ENCODE data around the gene COL18A1.
"Not testable (repeated sequence)": the region's sequence is repeated elsewhere in the genome, so short reads cannot be mapped to it uniquely, and the experiment has no call there.

COL18A1 gene

DNA sequence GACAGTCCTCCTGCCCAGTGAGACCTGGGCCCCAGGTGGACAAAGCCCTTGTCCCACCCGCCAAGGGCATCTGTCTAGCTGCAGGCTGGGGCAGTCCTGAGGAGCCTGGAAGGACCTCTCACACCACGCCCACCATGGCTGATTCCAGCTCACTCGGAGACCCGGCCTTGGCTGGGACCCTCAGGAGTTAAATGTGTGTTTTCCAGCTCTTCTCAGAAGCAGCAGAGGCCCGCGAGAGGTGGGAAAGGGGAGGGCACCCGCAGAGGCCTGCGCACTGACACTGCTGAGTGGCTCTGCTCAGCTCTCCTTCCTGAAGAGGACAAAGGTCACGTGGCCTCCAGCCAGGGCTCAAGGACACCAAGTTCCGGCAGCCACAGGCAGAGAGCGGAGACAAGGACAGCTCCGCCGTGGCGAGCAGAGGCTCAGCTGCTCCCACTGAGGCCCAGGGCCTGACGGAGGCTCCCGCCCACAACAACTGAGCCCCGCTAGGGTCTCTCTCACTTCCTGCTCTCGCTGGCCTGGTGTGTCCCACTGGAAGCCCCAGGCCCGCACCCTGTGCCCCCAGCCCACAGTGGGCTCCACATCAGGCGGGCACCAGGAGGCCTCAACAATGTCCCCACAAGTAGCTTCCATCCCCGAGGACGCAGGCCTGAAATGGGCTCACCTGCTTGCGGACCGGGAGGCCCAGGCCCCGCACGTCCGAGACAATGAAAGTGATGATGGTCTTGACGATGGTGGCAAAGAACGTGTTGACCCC, 120.4 kb downstream of the COL18A1 start:
- DNase-seq: no peak

DNA sequence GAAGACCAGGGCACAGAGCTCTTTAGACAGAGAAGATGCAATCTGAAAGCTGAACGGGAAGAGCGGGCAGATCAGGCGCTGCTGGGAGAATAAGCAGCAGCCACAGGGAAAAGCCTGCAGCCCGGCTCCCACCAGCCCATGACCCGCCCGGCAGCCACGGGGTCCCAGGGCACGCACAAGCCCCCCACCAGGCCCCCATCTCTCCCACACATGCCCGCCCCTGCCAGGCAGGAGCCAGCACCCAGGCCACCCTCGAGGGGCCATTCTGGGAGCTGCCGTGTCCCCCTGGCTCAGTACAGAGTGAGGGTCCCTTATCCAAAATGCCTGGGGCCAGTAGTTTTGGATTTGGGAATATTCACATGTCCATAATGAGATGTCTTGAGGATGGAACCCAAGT, 120.9 kb downstream of the COL18A1 start:
- DNase-seq: no peak

DNA sequence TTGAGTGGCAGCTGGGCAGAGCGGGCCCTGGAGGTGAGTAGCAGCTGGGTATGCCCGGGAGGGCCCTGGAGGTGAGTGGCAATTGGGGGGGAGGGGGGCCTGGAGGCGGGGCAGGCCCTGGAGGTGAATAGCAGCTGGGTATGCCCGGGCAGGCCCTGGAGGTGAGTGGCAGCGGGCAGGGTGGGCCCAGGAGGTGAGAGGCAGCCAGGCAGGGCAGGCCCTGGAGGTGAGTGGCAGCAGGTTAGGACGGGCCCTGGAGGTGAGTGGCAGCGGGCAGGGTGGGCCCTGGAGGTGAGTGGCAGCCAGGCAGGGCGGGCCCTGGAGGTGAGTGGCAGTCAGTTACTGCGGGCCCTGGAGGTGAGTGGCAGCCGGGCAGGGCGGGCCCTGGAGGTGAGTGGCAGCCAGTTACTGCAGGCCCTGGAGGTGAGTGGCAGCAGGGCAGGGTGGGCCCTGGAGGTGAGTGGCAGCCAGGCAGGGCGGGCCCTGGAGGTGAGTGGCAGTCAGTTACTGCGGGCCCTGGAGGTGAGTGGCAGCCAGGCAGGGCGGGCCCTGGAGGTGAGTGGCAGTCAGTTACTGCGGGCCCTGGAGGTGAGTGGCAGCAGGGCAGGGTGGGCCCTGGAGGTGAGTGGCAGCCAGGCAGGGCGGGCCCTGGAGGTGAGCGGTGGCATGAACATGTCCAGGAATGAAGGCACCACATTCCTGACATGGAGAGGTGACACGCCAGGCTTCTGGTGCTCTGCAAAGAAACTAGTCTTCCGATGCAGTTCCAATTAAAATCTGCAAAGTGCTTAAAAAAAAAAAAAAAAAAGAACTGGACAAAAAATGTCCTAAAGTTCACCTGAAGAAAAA, 122.4 kb downstream of the COL18A1 start:
- not testable (repeated sequence) for DNase-seq

DNA sequence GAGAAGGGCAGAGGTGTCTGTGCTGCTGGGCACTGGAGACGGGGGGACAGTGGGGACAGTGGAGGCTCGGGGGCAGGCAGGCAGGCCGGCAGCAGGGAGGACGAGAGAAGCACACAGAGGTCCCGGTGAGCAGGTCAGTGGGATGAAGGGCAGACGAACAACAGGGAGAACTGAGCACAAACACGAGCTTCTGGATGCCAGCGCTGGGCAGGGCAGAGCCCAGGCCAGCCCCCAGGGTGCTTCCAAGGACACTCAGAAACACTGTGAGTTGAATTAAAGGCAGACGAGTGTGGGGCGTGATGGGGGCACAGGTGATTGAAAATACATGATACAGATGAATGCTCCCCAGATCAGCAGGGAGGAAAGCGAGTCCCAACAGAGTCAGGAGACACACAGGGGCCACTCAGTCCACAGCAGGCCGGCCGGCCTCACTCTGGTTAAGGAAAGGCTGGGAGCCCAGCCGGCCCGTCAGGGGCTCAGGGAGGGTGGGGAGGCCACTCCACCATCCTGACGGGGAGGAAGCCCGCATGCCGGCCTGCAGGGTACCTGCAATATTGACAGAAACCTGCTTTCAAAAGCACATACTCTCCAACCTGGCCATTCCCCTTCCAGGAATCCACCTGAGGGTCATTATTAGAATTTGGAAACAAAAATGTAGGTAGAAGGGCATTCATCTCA, 123.2 kb downstream of the COL18A1 start:
- no peak for DNase-seq

DNA sequence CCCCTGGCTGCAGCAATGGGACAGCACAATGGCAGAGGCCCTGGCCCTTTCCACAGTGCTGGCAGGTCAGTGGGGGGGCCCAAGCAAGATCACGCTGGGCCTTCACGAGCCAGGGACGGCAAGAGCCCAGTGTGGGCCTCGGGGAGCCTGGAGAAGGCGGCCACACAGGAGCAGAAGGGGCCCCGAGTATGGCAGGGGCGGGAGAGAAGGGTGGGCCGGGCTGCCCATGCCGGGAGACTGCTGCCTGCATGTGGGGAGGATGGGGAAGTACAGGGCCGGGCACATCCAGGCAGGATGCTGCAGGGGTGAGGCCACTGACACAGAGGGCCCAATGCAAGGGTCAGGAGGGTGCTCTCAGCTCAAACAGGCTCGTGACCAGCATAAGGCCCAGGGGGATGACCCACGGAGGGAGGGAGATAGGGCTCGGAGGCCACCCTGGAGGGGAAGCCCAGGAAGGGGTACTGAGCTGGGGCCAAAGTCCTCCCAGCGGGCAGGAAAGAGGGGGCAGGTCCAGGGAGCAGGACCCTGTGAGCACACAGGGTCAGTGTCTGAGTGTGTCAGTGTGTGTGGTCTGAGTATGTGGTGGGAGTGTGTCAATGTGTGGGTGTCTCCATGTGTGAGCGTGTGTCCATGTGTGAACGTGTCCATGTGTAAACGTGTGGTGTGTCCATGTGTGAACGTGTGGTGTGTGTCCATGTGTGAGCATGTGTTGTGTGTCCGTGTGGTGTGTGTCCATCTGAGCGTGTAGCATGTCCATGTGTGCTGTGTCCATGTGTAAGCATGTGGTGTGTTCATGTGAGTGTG, 124.2 kb downstream of the COL18A1 start:
- no peak for DNase-seq

DNA sequence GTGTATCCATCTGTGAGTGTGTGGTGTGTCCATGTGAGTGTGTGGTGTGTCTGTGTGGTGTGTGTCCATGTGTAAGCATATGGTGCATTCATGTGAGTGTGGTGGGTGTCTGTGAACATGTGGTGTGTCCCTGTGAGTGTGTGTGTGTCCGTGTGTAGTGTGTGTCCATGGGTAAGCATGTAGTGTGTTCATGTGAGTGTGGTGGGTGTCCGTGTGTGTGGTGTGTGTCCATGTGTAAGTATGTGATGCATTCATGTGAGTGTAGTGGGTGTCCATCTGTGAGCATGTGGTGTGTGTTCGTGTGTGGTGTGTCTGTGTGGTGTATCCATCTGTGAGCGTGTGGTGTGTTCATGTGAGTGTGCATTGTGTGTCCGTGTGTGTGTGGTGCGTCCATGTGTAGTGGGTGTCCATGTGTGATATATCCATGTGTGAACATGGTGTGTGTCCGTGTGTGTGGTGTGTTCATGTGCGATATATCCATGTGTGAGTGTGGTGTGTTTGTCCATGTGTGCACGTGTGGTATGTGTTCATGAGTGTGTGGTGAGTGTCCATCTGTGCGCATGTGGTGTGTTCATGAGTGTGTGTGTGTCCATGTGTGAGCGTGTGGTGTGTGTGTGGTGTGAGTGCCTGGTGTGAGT, 124.9 kb downstream of the COL18A1 start:
- no peak for DNase-seq

DNA sequence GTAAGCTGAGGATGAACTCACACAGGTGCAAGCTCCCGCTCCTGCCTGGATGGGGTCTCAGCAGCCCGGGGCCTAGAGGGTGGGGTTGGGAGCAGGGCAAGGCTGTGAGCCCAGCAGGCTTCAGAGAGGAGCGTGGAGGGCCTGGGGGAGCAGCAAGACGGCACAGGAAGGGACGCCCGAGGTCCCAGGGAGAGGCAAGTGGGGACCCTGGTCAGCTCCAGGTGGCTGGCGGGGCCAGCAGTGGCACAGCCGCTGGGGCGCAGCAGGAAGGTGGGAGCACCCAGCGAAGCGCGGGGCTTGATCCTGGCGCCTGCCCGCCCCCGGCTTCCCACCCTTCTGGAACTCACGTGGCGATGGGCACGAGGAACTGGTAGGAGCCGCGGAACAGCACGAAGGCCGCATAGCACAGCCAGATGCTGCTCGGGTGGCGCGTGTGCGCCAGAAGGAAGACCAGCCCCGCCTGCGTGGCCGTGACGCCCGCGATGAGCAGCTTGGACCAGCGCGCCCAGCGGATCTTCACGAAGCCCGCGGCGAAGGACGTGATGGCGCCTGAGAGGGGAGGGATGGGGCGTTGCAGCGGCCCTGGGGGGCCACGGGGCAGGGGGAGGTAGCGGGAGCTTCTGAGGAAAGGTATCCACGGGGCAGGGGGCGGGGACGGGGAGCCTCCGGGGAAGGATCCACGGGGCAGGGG, 125.6 kb downstream of the COL18A1 start:
- no peak for DNase-seq

DNA sequence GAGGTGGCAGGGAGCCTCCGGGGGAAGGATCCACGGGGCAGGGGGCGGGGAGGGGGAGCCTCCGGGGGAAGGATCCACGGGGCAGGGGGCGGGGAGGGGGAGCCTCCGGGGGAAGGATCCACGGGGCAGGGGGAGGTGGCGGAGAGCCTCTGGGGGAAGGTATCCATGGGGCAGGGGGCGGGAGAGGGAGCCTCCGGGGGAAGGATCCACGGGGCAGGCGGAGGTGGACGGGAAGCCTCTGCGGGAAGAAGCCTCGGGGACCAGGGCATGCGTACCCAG, 126.1 kb downstream of the COL18A1 start:
- not testable (repeated sequence) for DNase-seq

DNA sequence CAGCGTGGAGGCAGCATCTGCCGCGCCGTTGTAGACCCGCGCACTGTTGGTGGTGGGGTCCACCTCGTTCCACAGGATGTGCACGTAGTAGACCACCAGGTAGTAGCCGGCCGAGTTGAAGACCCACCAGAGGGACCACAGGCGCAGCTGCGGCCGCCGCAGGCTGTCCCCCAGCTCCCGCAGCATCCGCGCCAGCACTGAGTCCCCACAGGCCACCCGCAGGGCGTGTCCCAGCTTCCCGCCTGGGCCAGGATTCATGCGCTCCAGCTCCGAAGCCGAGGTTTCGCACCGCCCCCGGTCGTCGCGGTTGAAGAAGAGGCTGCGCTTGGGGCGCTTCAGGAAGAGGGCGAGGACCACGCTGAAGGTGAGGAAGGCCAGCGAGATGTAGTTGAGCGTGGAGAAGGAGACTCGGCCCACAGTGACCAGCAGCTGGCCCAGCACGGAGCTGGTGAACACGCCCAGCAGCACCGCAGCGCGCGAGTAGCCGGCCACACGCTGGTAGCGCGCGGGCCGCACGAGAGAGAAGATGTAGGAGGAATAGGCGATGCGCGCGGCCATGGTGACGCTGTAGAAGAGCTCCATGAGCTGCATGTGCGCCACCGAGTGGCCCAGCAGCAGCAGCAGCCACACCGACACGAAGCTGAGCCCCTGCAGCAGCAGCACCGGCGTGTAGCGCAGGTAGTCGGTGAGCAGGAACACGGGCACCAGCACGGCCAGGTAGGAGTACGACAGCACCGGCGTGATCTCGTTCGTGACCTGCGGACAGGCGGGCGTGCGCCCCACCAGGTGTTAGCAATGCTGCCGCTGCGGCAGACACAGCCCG, 126.6 kb downstream of the COL18A1 start:
- no peak for DNase-seq

DNA sequence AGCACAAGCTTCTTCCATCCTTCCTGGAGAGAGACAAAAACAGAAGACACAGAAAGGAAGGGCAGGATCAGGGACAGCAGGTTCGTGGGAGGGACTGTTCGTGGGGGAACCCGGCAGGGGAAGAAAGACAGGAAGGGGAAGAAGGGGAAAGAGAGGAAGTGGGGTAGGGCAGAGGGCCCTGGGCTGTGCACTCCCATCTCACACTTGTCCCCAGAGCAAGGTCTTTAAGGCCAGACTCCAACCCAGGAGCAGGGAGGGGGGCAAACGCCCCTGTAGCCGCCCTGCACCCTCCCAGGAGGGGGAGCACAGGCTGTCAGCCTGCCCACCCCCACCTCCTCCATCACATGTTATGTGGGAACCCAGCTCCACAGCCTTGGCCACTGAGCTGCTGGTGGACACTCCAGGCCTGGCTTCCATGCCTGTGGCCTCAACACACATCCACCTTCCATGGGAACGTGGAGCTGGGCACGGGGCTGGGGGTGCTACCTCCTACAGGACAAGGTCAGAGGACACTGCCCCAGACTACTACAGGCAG, 127.9 kb downstream of the COL18A1 start:
- no peak for DNase-seq

DNA sequence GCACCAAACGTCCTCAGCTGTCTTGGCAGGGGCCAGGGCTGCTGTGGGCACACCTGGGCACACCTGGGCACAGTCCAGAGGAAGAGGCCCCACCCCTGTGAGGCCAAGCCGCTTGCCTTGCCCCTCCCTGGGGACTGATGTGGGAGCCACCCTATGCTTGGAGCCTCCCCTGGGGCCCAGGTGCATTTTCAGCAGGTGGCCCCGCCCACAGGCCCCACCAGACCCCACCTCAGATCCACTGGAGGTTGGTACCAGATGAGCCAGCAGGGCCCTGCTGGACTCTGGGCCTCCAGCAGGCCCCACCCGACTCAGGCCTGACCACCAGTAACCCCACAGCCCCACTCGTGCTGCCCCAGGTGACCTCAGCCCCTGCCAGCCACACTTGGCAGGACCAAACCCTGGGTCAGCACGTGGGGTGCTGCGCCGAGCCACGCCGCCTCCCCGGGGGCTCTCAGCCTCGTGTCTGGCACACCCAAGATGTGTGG, 128.4 kb downstream of the COL18A1 start:
- DNase-seq: no peak

DNA sequence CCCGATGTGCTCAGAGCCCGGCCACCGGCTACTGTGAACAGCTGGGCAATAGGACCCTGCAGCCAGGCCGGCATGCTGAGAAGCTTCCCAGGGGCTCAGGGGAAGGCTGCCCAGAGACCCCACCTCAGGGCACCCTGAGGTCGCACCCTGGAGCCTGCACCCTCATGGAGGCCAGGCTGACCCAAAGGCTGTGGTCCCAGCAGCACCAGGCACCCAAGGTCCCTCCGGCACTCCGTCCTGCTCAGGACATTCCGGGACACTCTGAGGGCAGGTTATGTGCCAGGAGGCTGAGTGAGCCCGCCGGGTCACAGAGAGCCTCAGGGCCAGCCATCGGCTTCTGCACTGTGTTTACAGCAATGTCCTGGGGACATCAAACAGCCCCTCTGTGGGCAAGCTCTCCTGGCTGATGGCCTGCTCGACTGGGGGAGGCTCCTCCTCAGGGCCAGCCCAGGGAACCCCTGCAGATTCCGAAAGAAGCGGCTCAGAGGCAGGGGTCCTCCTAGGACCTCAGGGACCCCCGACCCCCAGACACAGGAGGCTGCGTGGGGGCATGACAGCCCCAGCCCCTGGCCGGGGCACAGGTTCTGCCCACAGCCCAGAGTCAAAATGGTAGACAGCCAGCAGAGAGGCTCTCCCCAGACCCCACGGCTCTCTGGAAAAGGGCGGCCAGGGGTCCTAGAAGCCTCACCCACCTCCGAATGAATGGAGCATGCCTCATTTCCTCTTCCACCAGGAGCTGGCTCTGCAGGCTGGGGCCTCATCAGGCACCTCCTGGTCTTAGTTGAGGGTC, 129.1 kb downstream of the COL18A1 start:
- no peak for DNase-seq

DNA sequence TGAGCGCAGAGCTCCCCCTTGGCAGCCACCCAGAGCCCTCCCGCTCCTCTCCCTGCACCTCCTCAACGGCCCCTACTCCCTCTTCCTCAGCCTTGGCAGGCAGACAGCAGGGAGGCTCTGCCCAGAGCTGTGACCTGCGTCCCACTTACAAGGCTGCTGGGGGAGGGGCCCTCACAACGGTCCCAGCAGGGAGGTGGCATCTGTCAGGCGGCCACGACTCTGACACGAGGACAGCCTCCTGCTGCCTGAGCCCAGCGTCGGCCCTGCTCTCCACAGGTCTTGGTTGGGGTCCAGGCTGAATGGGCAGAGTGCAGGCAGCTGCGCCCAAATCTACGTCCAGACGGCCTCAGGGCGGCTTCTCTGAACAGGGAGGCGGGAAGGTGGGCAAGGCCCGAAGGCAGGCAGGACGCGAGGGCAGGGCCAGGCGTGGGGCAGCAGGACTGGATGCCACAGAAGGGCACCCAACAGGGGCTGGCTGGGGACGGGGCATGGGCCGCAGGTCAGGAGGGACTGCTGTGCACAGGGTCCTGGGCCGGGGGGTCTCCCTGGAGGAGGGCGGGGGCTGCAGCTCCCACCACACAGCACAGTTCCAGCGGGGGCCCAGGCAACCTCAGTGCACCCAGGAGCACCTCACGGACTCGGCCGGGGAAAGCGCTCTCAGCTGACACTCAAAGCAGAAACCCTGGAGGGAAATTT, 129.8 kb downstream of the COL18A1 start:
- DNase-seq: no peak

DNA sequence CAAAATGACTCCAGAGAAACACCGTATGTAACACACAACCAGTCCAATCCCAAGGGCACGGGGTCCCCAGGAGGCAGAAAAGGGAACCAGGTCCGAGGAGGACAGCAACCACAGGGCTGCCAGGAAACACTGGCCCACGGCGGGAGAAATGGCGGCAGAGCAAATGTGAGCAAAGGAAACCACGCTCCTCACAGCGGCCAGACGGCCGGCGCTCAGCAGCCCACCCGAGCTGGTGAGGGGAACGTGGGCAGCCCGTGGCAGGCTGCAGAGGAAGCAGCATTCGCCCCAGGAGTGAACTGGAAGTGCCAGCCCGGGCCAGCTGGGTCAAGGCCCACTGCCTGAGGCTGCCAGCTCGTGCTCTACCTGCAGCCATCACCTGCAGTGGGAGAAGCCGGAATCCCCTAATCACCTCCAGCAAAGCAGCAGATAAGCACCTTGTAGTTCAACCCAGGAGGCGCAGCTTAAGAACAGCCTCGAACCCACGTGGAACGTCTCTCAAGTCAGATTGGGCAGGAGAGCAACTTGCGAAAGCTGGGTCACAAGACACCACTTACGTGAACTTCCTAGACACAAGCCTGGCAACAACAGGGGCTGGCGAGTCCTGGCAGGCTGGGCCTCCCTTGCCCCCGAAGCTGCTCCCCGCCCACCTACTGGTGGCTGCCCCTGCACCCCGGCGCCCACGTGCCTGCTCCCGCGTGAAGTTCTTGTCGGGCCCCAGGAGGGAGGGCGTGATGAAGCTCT, 130.5 kb downstream of the COL18A1 start:
- no peak for DNase-seq

DNA sequence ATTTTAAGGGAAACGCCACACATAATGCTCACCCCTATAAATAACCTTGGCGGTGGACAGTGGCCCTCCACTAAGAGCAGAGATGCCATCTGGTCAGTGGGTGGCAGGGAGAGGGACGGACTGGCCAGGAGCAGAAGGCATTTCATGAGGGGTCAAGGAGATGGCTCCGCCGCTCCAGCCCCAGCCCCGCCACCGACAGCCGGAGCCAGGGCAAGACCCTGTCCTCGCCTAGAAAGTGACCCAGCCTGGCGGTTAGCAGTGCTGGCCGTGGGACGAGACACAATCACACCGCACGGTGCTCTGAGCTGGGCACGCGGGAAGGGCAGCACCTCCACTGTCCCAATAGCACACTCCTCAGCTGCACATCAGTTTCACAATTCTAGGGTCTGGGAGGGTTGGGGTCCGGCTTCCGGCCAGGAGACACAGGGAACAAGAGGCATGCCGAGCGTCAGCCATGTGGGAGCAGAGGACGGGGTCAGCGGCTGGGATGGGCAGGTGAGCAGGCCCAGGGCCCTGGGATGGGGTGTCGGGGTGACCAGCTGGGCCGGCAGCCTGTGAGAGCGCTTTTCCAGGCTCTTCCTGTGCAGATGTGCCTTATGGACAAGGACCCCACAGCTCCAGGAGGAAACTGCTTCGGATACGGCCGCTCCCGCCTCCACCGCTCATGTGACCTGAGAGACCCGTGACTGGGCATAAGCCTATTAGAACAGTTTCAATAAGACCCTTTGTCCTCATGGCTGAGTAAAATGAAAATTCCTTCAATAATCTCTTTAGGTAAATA, 131.5 kb downstream of the COL18A1 start:
- no peak for DNase-seq

DNA sequence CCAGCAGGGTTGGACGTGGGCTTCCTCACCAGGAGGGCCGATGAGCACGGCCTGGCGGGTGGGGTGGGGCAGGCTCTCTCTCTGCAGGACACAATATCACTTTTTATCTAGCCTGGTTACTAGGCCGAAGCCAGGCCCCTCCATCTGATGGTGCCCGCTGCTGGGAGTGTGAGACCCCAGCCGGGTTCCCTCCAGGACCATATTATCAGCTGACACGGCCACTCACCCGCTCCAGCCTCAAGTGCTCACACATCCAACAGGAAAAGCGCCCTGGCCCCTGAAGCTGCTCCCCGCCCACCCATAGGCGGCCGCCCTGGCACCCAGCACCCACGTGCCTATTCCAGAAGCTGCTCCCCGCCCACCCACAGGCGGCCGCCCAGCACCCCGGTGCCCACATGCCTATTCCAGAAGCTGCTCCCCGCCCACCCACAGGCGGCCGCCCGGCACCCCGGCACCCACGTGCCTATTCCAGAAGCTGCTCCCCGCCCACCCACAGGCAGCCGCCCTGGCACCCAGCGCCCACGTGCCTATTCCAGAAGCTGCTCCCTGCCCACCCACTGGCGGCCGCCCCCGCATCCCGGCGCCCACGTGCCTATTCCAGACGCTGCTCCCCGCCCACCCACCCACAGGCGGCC, 132.3 kb downstream of the COL18A1 start:
- no peak for DNase-seq

DNA sequence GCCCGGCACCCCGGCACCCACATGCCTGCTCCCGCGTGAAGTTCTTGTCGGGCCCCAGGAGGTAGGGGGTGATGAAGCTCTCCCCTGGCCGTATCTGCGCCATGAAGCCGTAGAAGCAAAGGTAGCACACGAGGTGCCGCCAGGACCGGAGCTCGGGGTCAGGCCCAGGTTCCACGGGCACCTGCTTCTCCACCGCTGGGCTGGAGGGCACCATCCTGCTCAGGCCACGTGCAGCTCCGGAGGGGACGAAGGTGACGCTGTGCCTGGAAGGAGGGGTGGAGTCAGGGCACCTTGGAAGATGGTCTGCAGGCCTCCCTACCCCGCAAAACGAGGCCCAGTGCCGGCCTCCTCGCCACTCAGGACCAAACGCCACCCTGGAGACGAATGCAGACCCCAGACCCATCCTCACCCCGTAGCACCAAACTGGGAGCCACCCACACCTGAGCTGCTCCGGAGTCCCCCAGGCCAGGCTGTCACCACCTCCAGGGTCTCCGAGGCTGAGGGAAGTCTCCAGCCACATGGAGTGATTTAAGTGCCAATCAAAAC, 132.9 kb downstream of the COL18A1 start:
- DNase-seq: no peak
